WI38 (cell line): ENCODE data around the gene HPDL.

ENCODE experiments used
- H3K4me3 ChIP-seq: 2 replicates; pipeline ENCODE4 v1.5.1; 2011; ENCODE audit warnings: low read depth, mild to moderate bottlenecking, control low read depth, low read length
- TF ChIP-seq, protein P1 (sequence below): IDR thresholded peaks from 2 replicates; pipeline ENCODE4 v1.5.1; 2012; ENCODE audit warnings: low read depth, mild to moderate bottlenecking, control low read depth, low read length

Gene HPDL

DNA sequence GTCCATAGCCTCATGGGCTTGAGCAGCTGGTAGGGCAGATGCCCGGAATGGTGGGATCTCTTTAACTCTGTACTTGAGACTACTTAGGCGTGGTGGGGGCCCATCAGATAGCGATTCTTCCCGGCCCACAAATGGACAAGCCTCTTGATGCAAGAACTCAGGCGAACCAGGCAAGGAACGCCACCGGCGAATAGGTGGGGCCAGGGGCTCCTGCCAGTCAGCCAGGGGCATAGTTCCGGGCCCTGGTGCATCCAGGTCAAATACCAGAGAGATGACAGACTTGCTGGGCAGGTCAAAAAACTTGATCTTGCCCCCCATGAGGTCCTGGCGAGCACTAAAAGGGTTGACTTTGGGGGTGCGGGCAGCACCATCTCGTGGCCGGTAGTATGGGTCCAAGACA lies 18.3 kb downstream of the HPDL start:
- H3K4me3 ChIP-seq, result no peak overlapping the region
- TF ChIP-seq, protein P1, sequence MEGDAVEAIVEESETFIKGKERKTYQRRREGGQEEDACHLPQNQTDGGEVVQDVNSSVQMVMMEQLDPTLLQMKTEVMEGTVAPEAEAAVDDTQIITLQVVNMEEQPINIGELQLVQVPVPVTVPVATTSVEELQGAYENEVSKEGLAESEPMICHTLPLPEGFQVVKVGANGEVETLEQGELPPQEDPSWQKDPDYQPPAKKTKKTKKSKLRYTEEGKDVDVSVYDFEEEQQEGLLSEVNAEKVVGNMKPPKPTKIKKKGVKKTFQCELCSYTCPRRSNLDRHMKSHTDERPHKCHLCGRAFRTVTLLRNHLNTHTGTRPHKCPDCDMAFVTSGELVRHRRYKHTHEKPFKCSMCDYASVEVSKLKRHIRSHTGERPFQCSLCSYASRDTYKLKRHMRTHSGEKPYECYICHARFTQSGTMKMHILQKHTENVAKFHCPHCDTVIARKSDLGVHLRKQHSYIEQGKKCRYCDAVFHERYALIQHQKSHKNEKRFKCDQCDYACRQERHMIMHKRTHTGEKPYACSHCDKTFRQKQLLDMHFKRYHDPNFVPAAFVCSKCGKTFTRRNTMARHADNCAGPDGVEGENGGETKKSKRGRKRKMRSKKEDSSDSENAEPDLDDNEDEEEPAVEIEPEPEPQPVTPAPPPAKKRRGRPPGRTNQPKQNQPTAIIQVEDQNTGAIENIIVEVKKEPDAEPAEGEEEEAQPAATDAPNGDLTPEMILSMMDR, result no peak

DNA sequence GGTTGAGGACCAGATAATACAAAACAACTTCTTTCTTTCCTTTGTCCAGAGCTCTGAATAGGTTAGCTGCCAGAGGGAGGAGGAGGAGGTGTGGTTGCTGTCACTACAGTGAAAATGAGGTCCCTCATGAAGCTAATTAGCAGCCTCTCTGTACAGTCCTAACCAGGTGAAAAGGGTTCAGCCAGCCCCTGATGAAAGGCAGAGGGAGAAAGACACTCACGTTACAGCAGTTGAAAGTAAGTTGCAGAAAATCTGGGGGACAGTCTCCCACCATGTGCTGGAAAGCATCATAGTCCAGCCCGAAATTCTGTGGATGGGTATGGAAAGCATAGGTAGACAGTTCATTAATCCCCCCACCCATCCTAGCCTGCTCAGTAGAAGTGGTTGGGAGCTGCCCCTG lies 19.8 kb downstream of the HPDL start:
- TF ChIP-seq, protein P1, result no peak

DNA sequence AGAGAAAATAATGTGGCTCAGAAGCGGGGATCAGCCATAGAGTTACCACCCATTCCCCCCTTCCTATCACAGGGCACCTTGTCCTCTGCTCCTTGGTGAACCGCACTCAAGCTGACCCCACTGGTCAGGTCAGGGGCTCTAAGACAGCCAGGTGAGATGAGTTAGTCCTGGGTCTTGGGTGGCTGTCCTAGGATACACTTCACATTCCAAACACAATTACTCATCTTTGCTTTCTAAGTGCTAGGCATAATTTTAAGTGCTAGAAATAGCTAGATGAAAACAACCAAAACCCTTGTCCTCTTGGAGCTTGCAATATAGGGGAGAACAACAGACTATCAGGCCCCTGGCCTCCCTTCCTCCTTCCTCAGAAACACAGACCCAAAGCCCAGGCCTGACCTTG lies 21.3 kb downstream of the HPDL start:
- TF ChIP-seq, protein P1, result no peak
- H3K4me3 ChIP-seq, result no peak overlapping the region

More for the DNA sequence above, 19.8 kb downstream of the HPDL start:
- no peak overlapping the region for H3K4me3 ChIP-seq

DNA sequence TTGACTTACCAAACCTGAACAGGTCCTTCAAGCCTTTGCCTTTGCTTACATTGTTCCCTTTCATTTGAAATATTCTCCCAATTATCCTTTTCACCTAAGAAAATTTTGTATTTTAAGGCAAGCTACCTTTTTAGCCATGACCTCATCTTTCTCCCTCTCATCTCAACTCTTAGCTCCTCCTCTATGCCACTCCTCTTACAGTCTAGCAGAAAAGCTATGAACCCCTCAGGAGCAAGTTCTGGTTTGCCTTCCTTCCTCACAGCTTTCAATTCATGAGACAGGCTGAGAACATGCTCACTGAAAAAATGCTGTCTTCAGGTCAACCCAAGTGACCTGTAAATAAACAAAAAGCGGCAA lies 21.9 kb downstream of the HPDL start:
- TF ChIP-seq, protein P1, result no peak
- H3K4me3 ChIP-seq, result no peak overlapping the region

DNA sequence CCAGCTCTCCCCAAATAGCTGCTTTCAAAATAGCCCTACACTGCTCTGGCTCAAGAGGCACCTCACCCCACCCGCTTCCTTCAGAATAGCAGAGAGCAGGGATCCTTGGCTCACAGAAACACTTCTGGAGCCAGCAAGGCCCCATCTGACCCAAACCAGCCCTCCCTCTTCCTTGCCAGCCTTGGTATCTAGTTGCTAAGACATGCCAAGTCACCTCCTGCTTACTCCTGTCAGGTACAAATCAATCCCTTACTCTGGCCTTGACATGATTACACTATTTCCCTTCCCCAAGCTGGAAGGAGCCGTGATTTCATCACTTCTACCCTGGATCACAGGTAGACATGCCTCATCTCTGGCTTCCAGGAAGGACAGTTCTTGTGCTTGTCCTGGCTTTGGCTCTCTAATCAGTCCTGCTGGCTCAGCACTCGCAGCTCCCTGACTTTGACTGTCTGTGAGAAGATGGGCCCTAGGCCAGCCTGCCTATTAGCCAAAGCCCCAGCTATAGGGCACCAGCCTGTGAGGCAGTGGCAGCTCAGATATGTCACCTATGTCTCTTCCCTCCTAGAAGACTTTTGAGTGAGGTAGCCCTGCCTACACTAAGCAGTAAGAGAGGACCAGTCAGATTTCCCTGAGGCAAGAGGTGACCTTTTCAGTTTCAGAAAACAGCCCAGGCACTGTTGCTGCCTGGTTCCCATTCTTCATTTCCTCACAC lies 22.4 kb downstream of the HPDL start:
- TF ChIP-seq, protein P1, result no peak
- no peak overlapping the region for H3K4me3 ChIP-seq

DNA sequence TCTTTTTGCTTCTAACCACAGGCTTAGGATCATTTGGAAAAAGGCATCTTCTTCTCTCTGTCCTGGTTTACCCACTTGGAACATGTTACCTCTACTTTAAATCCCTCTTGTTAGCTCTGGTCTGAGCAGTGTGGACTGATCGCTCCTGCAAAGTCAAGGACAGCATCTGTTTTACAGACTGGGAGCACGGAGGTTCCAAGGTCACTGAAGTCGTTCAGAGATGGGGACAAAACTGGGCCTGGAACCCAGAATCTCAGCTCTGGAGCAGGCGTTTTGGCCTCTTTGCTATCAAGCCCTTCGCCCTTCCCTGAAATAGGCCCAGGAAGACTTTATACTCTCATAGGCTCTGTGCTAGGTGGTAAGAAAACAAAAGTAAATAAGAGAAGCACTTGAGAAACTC lies 24.8 kb downstream of the HPDL start:
- no peak overlapping the region for H3K4me3 ChIP-seq
- TF ChIP-seq, protein P1, result no peak

DNA sequence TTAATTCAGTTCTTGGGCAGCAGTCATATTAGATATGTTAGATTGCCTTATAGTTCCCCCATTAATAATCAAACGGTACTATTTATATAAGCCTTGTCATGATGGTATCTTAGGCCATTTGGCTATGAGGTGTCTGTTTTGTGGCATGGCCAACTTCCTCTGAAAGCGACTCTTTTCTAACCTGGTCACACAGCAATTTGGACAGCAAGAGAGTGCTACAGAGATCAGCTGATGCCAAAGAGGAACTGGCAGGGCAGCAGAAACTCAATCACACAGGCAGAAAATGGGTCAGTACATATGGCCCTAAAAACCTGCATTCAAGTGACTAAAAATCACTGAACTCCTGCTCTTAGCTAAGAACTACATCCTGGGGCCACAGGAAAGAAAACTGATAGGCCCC lies 27.0 kb downstream of the HPDL start:
- no peak overlapping the region for H3K4me3 ChIP-seq
- TF ChIP-seq, protein P1, result no peak
